Measurements from ENCODE around the gene ECPAS. TPM values are rescaled to one million over a fixed set of nuclear protein-coding genes. Genes with fewer than 3 reads are reported as not detected.

The ECPAS gene
- total and polyA plus RNA-seq, 3 donors from 2014 or later = 74.1 to 122 (median 90.0) TPM

DNA sequence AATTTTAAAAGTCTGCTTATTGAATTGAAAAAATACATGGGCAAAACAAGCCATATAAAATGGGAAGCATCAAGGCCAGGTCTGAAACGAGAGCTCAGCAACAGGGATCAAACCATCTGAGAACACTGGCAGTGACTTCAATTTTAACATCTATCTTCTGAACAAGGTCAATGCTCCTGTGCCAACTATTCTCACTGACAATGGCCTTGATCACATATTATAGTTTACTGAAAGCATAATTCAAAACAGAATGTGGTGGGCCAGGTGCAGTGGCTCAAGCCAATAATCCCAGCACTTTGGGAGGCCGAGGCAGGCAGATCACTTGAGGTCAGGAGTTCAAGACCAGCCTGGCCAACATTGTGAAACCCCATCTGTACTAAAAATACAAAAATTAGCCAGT is 9.0 kb downstream of the ECPAS start:
- TF ChIP-seq POLR2A (IDR thresholded peaks at IDR 0.05) (no peak), CTCF (IDR thresholded peaks at IDR 0.05) (no peak)
- DNase-seq = no peak
- Histone ChIP-seq H3K4me1 (peaks cover 10% of the 10 kb centered on the region), H3K9me3 (no peaks in the 10 kb centered on the region), H3K36me3 (ENCODE audit: low read depth, missing control alignments) (no peaks in the 10 kb centered on the region), H3K27me3 (no peaks in the 10 kb centered on the region), H3K27ac (no peak overlapping the region), H3K4me3 (no peak overlapping the region)
- intact Hi-C loops (cut with DNase I; ENCODE audit: low total_unique reads) = no loop called here
- 38 to 53% methylated on average over 2 of the region's 2 CpGs for WGBS, 2 donors

DNA sequence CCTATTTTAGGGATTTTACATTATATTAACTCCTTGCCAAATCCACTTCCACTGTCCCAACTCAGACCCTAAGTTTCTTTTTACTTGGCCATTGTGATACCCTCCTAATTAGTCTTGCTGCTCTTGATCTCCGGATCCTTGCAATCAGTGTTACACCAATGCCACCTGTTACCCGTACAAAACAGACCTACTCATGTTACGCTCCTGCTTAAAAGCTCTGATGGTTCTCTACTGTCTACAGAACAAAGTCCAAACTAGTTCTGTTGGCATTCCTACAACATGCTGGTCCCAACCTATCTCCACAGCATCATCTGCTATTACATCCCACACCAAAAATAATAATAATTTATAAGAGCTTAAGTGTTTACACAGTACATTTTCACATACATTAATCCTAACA is 9.8 kb downstream of the ECPAS start:
- no peaks in the 10 kb centered on the region for H3K36me3 ChIP-seq (ENCODE audit: low read depth, missing control alignments)
- no peaks in the 10 kb centered on the region for H3K27me3 ChIP-seq
- no peak for TF ChIP-seq POLR2A (IDR thresholded peaks at IDR 0.05)
- TF ChIP-seq CTCF (IDR thresholded peaks at IDR 0.05) = no peak
- intact Hi-C loops (cut with DNase I; ENCODE audit: low total_unique reads) = no loop called here
- DNase-seq = no peak
- H3K9me3 ChIP-seq = no peaks in the 10 kb centered on the region
- peaks cover 10% of the 10 kb centered on the region for H3K4me1 ChIP-seq
- H3K27ac ChIP-seq = no peak overlapping the region
- no peak overlapping the region for H3K4me3 ChIP-seq
- 86 to 94% methylated on average over 3 of the region's 3 CpGs for WGBS, 2 donors

DNA sequence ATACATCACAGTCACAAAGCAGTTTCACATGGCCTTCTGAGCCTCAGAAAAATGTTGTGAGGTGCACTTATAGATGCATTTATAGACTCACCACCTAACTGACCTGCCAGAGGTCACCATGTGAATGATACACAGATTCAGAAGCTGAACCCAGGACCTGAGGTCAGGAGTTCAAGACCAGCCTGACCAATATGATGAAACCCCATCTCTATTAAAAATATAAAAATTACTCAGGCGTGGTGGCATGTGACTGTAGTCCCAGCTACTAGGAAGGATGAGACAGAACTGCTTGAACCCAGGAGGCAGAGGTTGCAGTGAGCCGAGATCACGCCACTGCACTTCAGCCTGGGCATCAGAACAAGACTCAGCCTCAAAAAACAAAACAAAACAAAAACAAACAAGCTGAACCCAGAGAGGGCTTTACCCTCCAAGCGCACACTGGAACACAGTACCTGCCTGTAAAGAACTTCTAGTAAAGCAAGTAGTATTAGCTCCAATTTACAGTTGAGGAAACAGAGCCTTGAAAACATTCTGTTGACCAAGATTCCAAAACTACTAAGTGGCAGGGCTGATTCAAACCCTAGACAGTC is 16.3 kb downstream of the ECPAS start:
- Histone ChIP-seq H3K27me3 (no peaks in the 10 kb centered on the region), H3K4me3 (no peak overlapping the region), H3K27ac (no peak overlapping the region), H3K4me1 (no peaks in the 10 kb centered on the region), H3K9me3 (no peaks in the 10 kb centered on the region), H3K36me3 (ENCODE audit: low read depth, missing control alignments) (no peaks in the 10 kb centered on the region)
- intact Hi-C loops (cut with DNase I; ENCODE audit: low total_unique reads) = no loop called here
- TF ChIP-seq CTCF (IDR thresholded peaks at IDR 0.05) (no peak), POLR2A (IDR thresholded peaks at IDR 0.05) (no peak)
- no peak for DNase-seq
- 86 to 94% methylated on average over 4 of the region's 4 CpGs for WGBS, 2 donors

DNA sequence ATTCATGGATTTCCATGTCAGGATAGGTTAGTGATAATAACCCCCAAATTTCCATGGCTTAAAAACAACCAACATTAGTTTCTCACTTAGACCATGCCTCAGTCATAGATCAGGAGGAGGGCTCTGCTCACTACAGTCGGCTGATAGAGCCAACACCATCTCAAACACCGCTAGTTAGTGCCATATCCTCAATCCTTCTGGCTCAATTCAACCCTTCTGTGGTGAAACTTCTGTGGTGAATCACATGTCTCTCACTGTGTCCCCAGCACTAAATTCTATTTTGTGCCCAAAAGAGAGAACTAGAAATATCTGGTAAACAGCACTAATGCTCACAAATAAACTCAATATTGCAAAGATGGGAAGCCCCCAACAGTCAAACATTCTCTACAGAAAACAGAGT is 21.1 kb downstream of the ECPAS start:
- Histone ChIP-seq H3K36me3 (ENCODE audit: low read depth, missing control alignments) (no peaks in the 10 kb centered on the region), H3K9me3 (no peaks in the 10 kb centered on the region), H3K4me1 (no peaks in the 10 kb centered on the region), H3K4me3 (no peak overlapping the region), H3K27ac (no peak overlapping the region), H3K27me3 (no peaks in the 10 kb centered on the region)
- WGBS, 2 donors = 93 to 95% methylated on average over 2 of the region's 2 CpGs
- intact Hi-C loops (cut with DNase I; ENCODE audit: low total_unique reads) = no loop called here
- DNase-seq = no peak
- TF ChIP-seq POLR2A (IDR thresholded peaks at IDR 0.05) (no peak), CTCF (IDR thresholded peaks at IDR 0.05) (no peak)

All from testis (tissue), 3 donors.